ENCODE measurements around the gene SLC12A4.

DNA sequence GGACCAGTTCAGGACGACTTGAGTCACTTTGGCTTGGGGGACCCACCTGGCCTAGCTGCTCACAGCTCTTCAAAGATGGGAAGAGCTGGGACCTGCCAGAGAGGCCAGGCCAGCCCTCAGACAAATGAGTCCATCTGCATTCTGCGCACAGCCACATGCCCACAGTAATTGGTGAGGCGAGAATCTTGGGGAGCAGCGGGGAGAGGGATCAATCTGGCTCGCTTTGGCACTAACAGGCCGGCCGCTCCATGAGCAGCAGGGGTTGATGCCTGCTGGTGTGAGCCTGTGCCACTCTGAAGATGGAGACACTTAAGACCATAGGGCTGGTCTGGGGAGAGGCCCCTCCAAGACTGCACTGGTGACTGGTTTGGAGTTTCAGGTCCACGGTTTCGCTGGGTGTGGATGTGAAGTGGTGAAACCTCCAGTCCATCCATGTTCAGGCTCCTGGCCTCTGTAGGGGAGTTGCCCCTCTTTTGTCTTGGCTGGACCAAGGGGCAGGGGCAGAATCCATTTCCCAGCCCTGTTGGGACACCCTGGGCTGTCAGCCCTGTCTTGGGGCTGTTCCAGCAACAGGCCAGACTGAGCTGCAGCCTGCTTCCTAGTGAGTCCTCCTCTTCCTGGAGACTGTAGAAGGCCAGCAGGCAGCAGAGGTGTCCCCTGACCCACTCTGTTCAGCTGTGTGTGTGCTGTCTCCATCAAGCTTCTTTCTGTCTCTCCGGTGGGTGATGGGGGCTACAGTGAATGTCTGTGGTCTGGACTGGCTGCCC, 44.1 kb downstream of the SLC12A4 start:
- TF ChIP-seq CTCF (IDR thresholded peaks at IDR 0.05) (no peak), POLR2A (IDR thresholded peaks at IDR 0.05) (no peak)

Measured in tibial nerve (tissue), 3 donors.